GM21529 (cell line): ENCODE data around the gene ACKR2.
"Not testable (repeated sequence)": the region's sequence is repeated elsewhere in the genome, so short reads cannot be mapped to it uniquely, and the experiment has no call there.

Source experiments
- ATAC-seq: cut with Tn5 transposase; IDR thresholded peaks from one replicate; pipeline ENCODE4 v1.9.1; 2021; ENCODE audit not compliant: unreplicated experiment

The ACKR2 gene

DNA sequence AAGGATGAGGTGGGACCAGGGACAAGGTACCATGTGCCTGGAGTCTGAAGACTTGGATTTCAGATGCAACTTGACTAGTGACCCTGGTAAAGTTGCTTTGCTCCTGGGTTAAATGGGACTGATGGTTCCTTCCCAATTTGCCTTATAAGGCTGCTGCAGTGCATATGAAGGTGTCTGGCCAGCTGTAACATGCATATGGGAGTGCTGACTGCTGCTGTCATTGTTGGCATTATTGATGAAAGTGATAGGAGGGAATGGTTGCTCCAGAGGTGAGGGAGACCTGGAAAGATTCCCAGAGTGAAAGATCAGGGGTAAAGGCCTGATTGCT lies 45.9 kb downstream of the ACKR2 start:
- no peak for ATAC-seq

DNA sequence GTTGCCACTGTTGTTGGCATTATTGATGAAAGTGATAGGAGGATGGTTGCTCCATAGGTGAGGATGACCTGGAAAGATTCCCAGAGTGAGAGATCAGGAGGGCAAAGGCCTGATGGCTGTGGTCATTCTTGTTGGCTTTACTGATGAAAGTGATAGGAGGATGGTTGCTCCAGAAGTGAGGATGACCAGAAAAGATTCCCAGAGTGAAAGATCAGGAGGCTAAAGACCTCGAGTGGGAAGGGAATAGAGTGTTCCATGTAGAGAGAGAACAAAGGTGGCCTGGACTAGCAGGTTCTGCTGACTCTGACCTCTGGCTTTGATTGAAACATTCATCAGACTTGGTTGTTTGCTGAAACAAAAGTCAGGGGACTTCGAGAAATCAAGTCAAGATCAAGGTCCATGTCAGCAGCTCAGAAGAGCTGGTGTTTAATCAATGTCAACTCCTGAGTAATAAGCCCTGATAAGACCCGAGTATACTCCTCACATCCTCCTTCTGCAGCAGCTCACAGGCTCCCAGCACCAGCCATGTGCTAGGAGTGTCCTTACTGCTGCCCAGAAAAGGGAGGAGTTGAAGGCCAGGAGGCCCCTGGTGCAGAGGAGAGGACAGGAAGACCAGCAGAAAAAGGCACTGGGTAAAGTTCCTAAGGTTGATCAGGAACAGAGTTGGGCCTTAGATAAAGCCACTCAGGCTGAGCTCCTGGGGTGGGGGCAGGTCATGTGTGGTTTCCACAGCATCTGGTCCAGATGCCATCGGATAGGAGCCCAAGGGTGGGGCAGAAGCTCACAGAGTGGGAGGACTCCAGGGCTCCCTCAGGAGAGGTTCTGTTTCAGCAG lies 46.5 kb downstream of the ACKR2 start:
- ATAC-seq: no peak

DNA sequence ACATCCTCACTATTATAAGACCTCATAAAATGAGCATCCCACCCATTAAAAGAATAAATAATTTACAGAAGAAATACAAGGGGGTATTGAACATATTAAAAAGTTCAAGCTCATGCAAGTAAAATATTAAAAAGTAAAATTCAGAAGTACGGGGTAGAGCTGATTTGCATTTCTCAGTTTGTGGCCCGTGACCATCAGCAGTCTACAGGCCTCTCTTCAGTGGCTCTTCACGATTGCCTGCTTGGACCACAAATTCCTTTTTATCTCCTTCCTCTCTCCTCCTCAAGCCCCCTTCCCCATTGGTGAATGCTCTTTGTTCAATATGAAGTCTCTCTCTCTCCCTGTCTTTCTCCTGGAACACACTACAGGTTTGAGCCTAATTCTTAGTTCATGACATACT lies 47.3 kb downstream of the ACKR2 start:
- ATAC-seq: no peak

DNA sequence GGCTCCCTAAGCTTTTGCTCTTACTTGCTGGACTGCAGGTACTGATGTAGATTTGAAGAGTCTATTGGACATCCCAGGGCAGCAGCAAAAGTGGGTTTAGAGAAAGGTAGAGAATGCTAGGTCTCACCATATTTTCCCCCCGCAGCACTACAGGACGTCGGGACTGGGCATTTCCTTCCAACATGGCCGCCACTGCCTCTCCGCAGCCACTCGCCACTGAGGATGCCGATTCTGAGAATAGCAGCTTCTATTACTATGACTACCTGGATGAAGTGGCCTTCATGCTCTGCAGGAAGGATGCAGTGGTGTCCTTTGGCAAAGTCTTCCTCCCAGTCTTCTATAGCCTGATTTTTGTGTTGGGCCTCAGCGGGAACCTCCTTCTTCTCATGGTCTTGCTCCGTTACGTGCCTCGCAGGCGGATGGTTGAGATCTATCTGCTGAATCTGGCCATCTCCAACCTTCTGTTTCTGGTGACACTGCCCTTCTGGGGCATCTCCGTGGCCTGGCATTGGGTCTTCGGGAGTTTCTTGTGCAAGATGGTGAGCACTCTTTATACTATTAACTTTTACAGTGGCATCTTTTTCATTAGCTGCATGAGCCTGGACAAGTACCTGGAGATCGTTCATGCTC lies 55.2 kb downstream of the ACKR2 start:
- ATAC-seq: no peak

DNA sequence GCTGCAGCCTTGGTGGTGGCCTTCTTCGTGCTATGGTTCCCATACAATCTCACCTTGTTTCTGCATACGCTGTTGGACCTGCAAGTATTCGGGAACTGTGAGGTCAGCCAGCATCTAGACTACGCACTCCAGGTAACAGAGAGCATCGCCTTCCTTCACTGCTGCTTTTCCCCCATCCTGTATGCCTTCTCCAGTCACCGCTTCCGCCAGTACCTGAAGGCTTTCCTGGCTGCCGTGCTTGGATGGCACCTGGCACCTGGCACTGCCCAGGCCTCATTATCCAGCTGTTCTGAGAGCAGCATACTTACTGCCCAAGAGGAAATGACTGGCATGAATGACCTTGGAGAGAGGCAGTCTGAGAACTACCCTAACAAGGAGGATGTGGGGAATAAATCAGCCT lies 56.0 kb downstream of the ACKR2 start:
- ATAC-seq: no peak

DNA sequence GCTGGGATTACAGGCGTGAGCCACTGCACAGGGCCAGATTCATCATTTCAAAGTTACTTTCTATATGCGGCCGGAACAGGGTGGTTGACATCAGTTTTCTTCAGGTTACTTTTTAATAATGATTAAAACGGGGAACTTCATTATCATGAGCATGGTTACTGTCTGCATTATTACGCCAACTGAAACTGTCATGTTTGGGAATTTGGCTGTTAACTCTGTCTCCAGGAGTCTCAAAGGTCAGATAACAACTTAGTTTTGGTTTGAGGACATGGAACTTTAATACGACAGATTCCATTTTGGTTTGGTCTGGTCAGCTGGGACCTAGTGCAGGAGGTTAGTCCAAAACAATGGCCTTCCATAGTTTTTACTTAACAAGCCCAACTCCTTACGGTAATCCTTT lies 57.9 kb downstream of the ACKR2 start:
- ATAC-seq: no peak

DNA sequence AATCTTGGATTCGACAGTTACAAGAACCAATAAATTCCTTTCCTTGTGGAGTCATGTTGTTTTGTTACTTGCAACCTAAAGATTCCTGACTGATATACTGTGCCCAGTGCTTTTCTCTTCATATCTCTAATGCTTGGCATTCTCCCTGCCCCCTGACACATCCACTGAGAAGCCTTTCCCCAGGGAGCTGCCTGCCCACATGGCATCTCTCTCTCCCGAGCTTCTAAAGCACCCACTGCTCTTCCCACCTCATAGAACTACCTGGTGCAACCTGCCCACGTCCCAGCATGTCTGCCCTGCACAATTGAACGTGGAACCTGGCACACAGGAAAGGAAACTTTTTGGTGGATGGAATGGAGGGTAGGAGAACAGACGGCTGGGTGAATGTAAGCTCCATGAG lies 59.6 kb downstream of the ACKR2 start:
- ATAC-seq: no peak

DNA sequence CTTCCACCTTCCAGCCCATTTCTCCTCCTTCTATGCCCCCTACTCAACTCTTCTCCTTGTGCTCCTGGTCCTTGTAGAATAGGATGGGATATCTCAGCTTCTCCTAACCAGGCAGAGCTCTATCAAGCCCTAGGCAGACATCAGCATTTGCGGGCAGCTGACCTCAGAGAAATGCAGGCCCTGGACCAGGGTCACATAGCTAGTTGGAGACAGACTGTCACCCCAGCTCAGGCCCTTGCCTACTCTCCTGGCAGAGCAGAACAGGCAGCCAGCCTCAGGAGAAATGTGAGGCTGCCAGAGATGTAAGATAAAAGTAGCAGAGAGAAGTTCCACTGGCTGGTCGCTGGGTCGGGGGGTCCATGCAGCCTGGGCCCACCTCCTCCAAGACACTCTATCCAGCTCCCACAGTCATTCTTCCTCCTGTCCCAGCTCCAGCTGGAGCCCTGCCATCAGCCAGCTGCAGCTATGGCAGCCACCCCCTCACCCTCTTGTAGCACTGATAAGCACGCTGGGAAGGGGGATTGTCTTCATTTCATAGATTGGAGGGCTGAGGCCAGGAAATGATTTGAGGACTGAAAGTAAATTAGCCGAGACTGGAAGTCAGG lies 62.4 kb downstream of the ACKR2 start:
- ATAC-seq: no peak

DNA sequence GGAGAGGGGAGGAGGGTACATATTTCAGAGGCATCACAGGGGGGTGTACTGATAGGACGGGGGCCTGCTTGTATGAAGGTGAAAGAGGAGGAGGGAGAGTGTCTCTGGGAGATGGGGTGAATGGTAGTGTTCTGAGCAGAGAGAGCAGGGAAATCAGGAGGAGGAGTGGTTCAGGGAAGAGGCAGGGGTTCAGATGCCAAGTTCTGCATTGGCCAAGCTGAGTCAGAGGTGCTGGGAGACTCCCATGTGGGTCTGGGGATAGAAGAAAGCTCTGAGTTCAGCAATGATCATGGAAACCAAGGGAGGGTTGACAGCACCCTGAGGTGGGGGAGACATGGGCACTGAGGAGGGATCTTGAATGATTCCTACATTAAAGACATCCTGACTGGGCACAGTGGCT lies 63.5 kb downstream of the ACKR2 start:
- no peak for ATAC-seq

DNA sequence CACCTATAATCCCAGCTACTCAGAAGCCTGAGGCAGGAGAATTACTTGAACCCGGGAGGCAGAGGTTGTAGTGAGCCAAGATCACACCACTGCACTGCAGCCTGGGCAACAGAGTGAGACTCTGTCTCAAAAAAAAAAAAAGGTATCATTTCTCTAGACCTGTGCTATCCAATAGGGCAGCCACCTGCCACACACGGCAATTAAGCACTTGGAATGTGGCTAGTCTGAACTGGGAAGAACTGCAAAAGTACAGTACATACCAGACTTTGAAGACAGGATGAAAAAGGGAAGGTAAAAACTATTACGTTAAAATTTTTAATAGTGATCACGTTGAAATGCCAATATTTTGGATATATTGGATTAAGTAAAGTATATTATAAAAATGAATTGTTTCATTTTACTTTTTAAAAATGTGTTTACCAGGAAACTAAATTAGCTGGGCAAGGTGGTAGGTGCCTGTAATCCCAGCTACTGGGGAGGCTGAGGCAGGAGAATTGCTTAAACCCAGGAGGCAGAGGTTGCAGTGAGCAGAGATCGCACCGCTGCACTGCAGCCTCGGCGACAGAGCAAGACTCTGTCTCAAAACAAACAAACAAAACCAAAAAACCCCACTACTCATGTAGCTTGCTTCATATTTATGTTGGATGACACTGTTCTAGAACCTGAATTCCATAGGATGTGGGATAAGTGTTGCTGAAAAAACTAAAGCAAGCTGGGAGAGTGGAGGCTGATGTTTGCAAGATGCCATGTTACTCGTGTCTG lies 64.2 kb downstream of the ACKR2 start:
- ATAC-seq: no peak

DNA sequence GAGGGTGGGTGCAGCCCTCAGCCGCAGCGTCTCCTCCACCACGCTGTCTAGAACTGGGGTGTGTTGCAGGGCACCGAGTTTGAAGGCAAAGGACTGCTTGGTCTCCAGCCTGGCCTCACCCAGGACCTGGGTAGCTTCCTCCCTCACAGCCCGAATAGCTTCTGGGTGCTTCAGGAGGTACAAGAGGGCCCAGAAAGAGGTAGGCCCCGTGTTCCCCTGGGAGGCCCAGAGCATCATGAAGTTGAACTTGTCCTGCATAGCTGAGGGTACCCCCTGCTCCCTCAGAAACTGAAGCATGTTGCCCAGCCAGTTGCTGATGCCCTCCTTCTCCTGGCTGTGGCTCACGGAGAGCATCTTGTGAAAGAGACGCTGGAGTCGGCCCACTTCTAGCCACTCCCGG lies 65.5 kb downstream of the ACKR2 start:
- no peak for ATAC-seq

DNA sequence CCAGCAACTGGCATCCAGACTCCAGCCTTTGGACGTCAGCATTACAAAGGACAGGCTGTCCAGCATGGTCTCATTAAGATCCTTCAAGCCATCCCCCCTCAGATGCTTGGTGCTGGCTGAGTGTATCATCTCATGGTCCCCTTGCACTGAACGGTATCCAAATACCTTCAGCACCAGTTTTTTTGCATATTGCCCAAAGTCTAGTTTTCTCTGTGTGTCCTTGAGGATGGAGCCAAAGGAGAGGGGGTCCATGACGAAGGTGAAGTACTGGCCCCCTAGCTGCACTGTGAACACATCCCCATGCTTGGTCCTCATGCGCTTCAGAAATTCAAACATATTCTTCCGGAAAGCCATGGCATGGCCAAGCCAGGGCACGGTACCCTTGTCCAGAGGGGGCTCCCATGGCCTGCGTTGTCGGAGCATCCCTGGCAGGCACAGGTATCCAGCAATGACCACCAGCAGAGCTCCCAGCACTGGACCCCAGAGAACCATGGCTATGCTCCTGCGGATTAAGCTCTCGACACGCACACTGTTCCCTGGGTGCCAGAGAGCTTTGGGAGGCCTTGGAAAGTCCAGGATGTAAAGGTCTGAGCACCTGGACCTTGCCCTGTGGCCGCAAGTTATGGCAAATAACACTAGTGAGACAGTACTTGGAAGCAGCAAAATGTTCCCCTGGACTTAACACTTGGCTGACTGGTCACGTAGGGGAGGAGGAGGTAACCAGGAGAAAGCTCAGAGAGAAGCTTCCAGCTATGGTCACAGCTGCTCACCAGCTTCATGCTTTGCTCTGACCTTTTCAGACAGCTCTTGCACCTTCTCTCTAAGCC lies 66.3 kb downstream of the ACKR2 start, which contains the start of gene CYP8B1:
TSS of gene CYP8B1 (minus strand) at position 555 of the 827 bp plus-strand sequence. CDS start at position 492, 63 bp downstream.
- no peak for ATAC-seq

DNA sequence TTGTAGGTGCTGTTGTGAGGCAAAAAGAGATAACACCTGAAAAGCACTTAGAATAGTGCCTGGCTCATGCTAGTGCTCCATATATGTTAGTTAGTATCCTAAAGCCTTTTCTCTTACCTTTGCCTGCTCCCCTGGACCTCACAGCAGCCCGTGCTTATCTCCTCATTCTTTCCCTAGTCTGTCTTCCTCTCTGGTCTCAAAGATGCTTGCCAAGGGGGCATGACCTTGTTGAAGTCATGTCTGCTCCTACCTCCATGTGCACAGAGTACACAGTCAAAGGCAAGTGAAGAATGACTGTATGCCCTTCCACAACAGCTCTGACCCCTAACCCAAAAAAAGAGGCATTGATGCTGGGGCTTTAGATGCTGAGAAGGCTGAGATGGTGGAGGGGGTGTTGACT lies 67.2 kb downstream of the ACKR2 start:
- no peak for ATAC-seq

DNA sequence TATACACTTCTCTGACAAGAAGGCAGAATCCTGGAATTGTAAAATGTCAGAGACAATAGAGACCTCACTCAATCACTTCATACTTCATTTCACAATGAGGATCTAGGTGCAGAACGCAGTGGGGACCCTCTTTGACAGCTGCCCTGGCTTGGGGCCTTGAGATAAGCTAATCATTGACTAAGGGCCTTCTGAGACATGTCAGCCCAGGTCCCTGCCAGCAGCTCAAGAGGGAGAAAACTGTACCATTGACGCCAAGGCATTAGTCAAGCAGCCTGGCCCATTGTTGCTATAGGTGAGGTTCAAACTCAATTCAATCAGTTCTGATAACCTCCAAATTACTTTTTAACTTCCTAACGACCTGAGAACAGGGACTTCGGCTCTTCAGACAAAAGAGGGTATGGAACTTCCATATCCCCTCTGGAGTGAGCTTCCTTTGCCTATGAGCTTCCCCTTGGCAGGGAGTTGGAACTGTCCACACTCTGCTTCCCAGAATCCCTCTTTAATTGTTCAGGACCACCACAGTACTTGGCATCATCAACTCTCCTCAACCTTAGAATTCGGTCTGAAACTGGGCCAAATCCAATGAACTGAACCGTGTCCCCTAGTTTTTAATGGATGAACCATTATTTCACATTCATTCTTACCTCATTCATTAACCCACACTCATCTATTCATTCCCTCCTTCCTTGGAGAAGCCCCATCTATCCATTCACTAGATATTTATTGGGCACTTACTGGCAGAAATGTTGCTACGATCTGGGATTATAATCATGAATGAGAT lies 67.9 kb downstream of the ACKR2 start:
- no peak for ATAC-seq

DNA sequence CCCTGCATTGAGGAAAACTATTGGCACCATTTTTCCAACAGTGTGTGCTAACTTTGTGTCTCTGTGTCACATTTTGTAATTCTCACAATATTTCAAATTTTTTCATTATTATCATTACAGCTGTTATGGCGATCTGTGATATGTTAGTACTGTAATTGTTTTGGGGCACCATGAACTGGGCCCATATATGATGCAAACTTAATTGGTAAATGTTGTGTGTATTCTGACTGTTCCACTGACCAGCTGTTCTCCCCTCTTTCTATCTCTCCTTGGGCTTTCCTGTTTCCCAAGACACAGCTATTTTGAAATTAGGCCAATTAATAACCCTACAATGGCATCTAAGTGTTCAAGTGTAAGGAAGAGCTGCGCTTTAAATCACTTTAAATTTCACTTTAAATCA lies 68.6 kb downstream of the ACKR2 start:
- ATAC-seq: no peak

DNA sequence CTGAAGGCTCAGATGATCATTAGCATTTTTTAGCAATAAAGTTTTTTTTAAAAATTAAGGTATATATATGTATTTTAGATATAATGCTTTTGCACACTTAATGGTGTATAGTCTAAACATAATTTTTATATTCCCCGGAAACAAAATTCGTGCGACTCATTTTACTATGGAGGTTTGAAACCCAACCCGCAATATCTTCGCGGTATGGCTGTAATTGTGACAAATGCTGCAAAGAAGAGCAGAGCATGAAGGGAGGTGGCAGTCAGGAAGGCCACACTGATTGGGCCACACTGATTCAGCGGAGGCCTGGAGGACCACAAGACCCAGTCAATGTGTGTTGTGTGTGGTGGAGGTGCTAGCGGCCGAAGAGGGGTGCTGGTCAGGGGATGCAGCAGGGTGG lies 70.9 kb downstream of the ACKR2 start:
- ATAC-seq: no peak

DNA sequence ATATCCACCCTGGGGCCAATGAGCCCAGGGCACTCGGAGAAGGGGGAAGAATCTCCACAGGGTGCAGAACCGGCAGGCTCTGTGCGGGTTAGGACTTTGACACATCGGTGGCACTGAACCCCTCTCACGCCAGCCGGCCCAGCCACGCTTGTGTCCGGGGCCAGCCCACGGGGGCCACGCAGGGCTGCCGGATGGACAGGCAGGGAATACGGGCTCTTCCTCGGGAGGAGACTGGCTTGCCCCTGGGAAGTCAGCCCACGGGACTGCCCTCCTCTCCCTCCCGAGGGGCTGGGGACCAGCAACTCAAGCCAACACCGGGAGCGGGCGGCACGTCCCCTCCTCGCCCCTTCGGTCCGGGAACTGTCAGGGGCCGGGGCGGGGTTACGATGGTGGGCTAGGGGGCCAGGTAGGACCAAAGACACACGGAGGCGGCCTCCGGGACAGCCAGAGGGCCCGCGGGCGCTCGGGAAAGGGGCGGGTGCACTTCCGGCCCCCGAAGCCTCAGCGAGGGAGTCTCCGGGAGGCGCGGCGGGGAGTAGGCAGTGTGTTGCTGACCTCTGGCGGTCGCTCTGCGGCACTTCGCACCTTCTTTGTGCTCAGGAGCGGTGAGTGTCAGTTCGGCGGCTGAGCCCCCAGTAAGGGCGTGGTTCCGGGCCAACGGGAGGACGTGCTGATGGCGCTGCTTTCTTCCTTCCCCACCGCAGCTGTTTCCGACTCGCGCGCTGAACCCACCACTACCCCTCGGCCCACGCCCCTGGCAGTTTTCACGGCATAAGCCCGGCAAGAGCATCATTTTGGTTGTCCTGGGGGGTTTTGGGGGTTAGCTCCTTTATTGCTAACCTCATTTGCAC lies 71.6 kb downstream of the ACKR2 start:
- ATAC-seq: peak; percentile 98

DNA sequence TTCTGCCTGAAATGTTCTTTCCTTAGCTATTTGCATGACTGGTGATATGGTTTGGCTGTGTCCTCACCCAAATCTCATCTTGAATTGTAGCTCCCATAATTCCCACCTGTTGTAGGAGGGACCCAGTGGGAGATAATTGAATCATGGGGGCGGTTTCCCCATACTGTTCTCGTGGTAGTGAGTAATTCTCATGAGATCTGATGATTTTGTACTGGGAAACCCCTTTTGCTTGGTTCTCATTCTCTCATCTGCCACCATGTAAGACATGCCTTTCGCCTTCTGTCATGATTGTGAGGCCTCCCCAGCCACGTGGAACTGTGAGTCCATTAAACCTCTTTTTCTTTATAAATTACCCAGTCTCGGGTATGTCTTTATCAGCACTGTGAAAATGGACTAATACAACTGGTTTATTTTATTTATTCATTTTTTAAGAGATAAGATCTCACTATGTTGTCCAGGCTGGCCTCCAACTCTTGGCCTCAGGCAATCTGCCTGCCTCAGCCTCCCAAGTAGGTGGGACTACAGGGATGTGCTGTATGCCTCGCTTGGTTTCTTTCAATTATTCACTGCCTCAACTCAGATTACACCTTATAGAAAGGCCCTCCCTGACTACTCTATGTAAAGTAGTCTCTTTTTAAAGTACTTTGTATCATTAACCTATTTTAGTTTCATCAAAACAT lies 74.1 kb downstream of the ACKR2 start:
- not testable (repeated sequence) for ATAC-seq
